ENCODE data around the gene ADAM10.
"Not testable (repeated sequence)": the region's sequence is repeated elsewhere in the genome, so short reads cannot be mapped to it uniquely, and the experiment has no call there.

ADAM10 gene

DNA sequence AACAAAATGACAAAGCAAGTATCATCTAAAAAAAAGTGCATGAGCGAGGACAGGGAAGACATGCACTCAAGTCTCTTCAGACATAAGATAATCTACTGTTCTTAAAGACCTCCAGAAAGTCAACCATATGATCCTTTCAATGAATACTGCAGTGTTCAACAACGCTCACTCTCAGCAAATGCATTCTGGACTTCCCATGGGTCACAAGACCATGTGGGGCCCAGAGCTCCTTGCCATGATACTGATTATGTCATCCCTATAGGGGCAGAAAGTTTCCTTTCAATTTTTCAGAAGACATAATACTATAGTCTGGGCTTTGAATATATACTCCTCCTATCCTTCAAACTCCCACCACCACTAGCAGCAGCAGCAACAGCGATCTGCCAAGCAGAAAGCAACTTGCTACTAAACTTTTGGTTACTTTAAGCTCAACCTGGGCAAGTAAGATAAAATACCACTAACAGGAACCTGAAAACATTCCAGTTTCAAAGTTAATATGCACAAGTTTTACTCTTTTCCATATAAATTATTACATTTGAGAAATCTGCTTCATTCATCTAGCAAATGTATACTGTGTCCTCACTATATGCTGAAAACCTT is 143.5 kb downstream of the ADAM10 start:
- DNase-seq = no peak

DNA sequence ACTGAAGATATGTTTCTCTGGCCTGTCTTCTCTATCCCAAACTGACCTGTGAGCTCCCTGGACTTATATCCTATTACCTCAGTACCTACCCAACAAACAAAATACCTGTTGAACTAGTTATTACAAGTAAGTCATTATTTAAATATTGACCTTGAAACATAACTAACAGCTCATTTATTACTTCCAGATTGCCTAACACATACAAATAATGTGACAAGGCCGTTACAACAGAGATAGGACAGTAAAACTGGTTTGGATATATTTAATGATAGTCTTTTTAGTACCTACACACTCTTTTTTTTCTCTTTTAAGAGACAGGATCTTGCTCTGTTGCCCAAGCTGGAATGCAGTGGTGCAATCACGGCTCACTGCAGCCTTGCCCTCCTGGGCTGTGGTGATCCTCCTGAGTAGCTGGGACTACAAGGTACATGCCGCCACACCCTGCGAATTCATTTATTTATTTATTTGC is 145.0 kb downstream of the ADAM10 start:
- no peak for DNase-seq

DNA sequence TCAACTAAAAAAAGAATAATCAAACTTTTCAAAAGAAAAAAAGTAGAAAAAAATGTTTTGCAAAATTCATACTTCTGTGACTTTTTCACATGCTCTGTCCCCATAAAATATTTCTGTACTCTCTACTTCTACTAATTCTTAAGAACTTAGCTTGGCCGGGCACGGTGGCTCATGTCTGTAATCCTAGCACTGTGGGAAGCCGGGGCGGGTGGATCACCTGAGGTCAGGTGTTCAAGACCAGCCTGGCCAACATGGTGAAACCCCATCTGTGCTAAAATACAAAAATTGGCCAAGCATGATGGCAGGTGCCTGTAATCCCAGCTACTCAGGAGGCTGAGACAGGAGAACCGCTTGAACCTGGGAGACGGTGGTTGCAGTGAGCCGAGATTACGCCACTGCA is 145.6 kb downstream of the ADAM10 start:
- not testable (repeated sequence) for DNase-seq

DNA sequence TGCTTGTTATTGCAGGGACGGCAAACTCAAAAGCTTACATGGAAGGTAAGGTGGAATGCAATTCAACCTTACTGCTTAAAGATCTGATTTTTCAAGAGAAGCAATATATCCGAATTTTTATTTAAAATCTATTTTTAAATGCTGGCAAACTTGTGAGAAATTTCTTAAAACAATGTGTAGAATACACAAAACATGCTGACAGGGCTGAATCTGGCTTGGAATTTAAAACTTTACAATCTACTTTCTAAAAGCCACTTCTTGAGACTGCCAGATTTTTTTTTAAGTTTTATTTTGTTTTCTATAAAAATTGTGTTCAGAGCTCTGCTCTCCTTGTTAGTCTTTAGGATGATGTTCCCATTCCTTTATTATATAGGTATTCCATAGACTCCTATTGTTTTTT is 146.7 kb downstream of the ADAM10 start:
- DNase-seq = no peak

DNA sequence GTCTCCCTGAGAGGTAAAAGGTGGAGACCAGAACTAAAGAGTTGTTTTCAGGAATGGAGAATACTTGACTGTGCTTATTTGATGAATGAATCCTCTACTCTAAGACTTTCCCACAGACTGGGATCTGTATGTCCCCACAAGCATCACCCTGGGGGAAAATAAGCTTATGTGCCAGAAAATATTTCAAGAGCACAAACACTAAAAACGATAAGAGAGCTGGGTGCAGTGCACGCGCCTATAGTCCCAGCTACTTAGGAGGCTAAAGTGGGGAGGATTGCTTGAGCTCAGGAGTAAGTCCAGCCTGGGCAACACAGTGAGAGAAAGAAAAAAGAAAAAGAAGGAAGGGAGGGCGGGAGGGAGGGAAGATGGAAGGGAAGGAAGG is 150.7 kb downstream of the ADAM10 start:
- DNase-seq = no peak

DNA sequence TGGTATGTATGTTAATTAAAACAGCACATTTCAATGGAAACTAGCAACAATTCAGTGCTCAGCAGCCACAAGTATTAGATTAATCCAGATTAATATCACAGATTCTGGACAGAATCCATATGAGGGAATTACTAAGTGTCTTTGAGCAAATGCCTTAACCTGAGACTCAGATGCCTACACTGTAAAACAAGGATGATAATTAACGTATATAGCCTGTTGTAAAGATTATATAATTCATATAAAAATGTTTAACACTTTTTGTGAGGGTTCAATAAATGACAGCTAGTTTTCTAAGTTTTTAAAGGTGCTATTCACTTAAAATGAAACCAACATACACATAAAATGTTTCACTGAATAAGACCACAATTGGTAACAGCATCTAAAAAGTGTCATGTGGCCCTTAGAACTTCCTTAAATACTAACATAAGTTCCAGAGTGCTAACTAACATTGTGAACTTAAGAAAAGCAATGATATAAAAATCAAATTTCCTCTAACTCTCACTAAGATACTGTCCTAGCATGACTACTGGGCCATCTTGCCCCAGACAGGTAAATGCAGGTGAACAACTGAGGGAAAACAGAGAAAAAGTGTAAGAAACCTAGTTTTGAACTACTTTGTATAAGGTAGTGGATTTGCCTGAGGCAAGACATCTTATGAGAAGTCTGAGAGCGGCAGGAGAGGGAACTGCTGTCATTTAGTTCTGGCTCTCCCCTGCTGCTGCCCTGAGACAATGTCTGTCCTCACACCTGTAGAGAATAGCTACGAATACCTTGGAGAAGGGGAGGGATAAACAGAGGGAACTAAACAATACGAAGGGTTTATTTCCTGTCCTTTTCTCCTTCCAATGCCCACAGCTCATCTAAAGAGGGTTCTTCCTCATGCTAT is 151.3 kb downstream of the ADAM10 start:
- DNase-seq = peak; percentile 21 to 34

DNA sequence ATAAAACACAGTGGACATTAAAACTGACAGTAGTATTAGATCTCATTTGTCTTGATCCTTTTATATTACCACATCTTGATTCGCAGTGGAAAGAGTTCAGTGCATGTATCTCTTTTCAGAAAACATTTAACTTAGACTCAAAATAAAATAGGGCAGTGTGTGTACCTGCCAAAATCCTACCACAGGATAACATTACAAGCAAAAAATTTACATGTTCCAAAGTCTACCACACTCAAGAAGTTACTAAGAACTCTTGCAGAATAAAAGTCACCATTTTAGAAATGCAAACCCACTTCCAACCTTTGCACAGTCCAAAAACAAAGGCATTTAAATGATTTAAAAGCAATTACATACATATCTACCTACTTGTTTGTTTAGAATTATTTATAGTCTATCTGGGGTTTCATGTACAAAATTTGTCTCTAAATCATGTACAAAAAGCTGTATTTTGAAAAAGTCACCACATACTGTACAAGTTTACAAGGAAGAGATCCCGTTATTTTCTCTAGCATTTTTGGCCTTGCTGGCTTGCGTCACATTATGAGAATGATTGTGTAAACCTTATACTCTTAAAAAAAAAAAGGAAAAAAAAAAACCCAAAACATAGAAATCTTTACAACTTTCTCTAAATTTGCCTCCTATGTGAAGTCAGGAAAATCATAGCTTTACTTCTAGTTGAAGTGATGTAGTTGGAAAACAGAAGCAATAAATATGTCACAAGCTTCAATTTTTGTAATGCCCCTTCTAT is 153.8 kb downstream of the ADAM10 start:
- no peak for DNase-seq

DNA sequence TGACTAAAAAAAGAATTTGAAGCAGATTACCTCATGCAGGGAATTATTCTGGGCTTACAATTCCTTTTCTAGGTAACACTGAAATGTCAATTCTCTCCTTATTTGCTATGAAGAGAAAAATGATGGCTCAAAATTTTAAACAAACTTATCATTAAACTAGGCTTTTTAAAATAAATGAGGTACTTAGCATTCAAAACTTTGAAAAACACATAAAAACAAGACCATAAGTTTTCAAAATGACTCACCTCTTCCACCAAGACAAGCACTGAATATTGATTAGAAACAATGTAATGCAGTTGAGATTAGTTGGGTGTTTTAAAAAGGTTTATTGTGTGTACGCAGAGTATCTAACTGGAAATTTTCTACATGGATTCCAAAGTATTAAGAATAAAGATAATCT is 154.6 kb downstream of the ADAM10 start:
- DNase-seq = no peak

DNA sequence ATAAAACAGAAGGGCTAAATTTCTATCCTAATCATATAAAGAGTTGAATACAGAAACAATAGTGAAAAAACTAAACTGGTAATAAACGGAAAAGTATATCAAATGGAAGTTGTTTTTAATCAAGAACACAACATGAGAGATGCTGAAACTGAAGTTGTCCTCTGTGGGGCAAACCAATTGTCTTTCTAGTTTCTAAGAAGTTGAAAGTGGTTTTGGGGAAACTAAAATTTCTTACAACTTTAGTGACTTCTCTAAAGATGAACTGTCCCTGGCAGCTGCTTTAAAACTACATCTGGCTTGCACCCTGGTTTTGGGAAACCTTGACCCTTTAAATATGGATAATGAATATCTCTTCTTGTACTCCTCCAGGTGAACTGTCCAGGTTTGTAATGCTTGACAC is 155.6 kb downstream of the ADAM10 start:
- no peak for DNase-seq

DNA sequence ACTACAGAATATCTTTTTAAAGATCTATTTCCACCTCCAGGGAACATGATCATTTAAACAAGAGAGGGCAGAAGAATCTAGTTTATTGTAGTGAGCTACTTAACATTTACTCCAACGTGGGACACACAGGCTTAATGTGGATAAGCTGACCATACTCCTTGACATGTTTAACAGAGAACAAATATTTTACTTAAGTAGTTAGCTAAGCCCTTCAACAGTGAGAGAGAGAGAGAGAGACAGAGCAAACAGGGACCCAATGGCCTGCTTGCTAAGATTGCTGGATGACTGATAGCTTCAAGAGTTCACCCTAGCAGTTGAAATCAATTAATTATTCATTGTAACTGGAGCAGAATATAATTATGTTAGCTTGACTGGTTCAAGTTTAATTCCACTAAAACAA is 158.6 kb downstream of the ADAM10 start:
- DNase-seq = no peak

DNA sequence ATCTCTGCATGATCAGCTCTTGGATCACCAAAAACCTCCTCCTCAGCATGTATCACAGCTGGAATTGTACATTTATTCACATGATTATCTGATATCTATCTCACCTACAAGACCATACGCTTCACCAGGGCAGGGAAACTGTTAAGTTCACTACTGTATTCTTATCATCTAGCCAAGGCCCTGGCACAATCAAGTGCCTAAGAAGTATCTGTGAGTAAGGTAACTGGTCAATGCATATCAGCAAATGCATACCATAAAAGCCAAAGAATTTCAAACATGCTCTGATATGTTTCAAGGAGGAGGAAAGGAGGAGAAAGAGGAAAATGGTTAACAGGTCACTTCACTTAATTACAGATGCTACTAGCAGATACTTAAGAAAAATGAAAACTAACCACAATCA is 159.3 kb downstream of the ADAM10 start:
- DNase-seq = no peak

DNA sequence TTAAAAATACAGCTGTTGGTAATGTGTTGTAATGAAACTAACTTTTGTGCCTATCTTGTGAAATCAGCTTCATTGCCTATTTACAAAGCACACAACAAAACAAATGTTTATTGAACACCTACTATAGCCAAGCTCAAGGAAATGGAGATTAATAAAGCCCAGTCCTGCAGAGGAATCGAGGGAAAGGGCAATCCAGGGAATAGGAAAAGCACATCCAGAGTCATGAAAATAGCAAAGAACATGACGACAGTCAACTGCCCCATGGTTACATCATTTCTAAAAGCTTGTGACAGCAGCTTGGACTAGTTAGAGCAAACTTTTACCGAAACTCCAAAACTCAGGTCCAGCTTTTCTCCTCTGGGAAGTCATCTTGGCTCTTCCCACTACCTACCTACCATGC is 160.5 kb downstream of the ADAM10 start:
- DNase-seq = no peak

DNA sequence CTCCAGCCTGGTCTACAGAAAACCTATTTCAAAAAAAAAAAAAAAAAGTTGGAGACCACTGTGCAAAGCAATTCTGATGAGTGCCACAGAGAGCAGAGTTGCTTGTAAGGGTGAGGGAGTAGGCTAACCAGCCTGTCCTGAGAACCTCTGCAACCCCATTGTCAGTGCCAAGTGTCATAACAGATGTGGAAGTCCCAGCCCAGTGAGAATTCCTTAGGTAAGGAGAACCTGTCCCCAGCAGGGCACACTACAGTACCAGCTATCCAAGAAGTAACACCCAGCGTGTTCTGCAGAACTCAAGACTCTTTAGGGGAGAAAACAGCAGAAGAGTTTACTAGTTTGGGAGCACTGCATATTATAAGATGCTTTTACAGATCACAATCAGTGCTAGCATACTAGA is 161.4 kb downstream of the ADAM10 start:
- no peak for DNase-seq

DNA sequence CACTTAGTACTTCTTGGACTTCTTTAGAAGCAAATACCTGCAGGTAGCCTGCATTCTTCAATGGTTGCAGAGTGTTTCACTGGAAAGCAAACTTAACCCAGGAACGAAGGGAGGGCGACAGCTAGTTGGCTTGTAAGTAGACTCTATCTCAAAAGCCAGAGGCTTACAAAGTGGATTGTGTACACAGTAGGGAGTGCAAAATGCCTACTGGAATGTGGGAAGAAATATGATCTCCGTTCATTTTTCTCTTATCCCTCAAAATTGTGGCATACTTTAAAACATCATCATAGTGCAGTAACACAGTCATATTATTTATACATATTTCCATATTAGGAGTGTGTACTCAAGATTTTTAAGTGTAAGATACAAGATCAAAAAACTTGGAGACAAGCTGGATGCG is 162.0 kb downstream of the ADAM10 start:
- DNase-seq = no peak

DNA sequence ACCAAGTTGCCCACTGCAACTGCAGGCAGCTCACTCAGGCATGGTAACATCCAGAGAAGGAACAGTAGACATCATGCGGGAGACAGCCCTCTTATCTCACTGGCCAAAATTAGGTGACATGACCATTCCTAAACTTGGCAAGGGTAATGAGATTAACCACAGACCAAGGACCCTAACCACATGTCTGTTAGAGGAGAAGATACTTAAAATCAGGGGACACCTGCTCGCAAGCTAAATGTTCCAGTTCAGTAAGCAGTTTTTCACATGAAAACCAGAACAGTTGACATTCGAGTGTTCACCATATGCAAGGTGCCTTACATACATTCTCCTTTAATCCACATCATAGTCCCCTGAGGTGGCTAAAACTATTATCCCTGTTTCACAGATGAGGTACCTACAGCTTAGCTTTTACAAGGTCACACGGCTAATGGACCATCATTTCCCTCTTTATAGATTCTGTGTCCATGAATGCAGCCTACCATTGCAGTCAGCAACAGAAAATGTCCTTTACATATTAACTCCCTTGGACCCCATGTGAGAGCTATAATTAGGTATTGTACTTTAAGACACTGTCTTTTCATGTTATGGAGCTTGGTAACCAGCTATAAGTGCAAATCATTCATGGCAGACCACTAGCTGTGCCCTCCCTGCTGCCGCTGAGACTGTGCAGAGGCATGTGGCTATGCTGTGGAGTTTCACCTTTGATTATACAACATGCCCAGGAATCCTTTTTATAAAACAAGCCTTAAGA is 163.6 kb downstream of the ADAM10 start:
- DNase-seq = no peak

DNA sequence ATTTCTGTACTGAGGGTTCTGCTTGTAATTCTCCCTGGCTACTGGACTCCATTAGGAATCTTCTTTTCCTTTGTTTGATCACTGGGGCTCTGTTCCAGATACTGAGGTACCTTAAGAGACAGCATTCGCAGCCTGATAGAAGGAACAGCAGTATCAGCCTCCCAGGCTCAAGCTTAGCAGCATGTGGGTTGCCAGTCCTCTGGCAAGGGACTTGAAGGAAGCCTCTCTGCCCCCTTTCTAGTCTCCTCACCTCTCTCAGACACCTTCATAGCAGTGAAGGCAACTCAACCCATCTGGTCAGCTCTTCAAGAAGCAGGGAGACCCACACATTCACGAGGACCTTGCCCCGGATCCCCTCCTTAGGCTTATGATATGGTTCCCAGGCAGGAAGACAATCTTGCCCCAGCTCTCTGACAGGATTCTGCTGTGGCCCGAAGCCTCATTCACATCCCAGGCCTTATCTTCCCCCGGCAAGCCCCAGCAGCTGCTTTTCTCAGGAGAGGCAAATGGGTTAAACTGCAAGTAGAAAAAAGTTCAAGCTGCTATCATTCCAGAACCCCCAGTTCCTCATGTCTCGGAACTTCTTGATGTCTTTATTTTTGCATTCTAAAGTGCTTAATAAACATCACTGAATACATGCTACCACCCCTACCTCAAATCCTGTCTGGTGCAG is 164.6 kb downstream of the ADAM10 start:
- no peak for DNase-seq

DNA sequence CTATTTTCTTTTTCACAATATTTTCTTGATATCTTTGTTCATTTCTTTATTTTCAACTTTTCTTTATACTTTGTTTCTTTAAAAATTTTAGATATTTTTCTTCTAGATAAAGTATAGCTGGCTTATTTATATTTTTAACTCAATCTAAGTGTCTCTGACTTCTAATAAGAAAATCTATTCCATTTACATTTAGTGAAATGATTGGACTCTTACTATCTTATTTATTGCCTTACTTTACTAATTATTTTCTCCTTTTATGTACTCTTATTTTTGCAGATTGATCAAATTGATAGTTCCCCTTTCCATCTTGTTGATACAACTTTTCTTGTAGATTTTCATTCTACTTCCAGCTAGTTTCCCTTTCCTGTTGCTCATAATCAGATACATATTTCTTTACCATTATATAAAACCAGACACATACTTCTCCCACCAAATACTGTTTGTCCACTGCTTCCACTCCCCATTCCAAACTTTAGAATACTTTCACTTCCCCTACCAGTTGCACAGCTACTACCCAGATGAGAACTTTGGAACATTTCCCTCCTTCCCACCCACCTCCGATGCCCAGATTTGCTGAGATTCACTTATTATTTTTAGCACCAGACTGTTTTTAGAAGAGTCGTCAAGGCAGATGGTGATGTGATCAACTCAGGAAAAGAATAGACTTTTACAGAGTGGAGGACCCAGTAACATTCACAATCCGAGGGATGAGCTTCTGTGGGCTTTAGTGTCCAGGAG is 166.2 kb downstream of the ADAM10 start:
- DNase-seq = no peak

DNA sequence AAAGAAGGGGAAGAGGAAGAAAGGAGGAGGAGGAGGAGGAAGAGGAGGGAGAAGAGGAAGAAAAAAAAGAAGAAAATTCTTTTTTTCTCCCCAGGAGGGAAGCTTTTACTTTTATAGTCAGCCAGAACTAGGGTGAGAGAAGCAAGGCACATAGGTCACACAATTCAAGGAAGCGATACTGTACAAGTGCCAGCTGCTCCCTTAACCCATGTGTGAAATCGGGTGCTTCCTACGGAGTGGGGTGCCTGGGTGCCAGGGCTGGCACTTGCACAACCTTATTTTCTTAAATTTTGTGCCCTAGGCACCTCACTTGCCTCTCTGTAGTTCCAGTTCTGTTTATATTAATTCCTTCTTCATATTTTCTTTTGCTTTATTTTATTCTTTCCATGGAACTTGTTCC is 167.3 kb downstream of the ADAM10 start:
- DNase-seq = peak; percentile 37 to 41

DNA sequence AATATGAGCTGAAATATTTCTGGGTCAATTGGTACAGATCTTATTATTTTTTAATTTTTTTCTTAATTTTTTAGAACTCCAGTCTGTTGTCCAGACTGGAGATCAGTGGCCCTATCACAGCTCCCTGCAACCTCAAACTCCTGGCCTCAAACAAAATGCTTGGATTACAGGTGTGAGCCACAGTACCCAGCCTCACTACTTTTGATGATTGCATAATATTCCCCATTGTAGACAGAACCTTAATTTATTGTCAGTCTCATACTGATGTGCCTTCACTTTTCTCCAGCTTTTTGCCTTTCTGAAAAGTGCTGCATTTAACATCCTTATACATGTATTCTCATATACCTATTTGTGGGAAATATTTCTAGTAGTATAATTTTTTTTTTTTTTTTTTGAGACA is 172.8 kb downstream of the ADAM10 start:
- no peak for DNase-seq

DNA sequence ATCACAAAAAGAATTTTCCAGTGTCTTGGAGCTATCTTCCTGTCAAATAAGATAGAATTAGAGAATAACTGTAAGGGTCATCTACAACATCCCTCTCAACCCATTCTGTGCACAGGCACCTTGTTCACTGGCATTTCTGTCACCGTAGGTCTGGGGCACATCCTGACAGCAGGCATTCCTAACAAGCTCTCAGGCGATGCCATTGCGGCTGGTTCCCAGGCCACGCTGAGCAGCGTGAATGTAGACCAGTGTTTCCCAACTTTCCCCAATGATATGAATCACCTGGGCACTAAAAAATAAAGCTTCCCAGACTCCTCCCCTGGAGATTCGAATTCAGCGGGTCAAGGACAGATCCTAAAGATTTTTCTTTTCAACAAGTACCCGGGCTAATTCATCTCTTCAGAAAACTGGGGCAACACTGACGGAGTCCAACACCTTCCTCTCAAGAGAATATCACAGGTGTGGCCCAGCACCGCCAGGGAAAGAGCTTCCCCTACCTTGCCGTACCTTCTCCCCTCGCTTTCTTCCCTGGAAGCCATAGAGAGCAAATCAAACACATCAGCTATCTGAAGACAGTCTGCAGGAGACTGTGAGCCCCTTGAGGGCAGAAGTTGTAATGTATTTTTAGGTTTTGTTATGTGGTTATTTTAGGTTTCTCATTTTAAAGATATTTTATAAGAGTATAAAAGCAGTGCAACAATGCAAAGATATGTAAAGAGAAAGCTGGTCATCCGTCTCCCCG is 174.3 kb downstream of the ADAM10 start:
- no peak for DNase-seq

DNA sequence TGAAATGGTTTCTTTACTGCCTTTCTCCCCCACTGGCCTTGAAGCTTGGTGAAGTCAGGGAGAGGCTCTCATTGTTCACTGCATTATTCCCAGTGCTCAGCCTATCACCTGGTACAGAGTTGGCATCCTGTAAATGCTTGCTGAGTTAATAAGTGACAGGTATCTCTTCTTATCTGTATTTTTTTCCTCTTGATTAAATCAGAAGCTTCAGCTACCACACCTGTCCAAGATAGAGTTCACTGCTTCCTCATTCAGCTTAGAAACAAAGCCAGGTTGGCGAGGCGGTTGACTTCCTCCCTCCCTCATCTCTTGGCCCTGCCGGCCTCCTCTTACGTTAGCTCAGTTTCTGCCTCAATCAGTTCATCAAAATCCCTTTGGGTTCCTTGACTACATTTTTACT is 174.9 kb downstream of the ADAM10 start:
- no peak for DNase-seq

Data from AML-193 (cell line).